H9 (cell line): ENCODE data around the gene ADGRA1. TPM values are rescaled to one million over a fixed set of nuclear protein-coding genes. Genes with fewer than 3 reads are reported as not detected.

ENCODE experiments used
- DNase-seq: peaks from one replicate; pipeline ENCODE4 v3.0.0-alpha.2; 2017
- H2AFZ ChIP-seq: one replicate; pipeline ENCODE4 v1.6.1; 2013; ENCODE audit warnings: mild to moderate bottlenecking, low read length, control low read depth, moderate library complexity
- H2AK5ac ChIP-seq: 2 replicates; pipeline ENCODE4 v1.6.1; 2013; ENCODE audit warnings: low read length, control low read depth, mixed read lengths; ENCODE audit not compliant: insufficient read length
- H2BK120ac ChIP-seq: one replicate; pipeline ENCODE4 v1.6.1; 2013; ENCODE audit warnings: low read depth, mild to moderate bottlenecking, low read length, control low read depth, inconsistent platforms; ENCODE audit not compliant: poor library complexity, severe bottlenecking
- H2BK12ac ChIP-seq: 2 replicates; pipeline ENCODE4 v1.6.1; 2013; ENCODE audit warnings: low read length, control low read depth, mixed read lengths, low read depth; ENCODE audit not compliant: insufficient read length
- H2BK15ac ChIP-seq: 2 replicates; pipeline ENCODE4 v1.6.1; 2013; ENCODE audit warnings: low read depth, low read length, control low read depth
- H2BK20ac ChIP-seq: one replicate; pipeline ENCODE4 v1.6.1; 2013; ENCODE audit warnings: low read depth, mild to moderate bottlenecking, low read length, control low read depth, inconsistent platforms; ENCODE audit not compliant: poor library complexity, severe bottlenecking
- H2BK5ac ChIP-seq: 2 replicates; pipeline ENCODE4 v1.6.1; 2013; ENCODE audit warnings: low read length, control low read depth, mixed read lengths; ENCODE audit not compliant: insufficient read length
- H3K14ac ChIP-seq: 2 replicates; pipeline ENCODE4 v1.6.1; 2013; ENCODE audit warnings: low read length, control low read depth; ENCODE audit not compliant: insufficient read depth
- H3K18ac ChIP-seq: 2 replicates; pipeline ENCODE4 v1.6.1; 2013; ENCODE audit warnings: low read depth, mild to moderate bottlenecking, mixed read lengths, low read length, control low read depth; ENCODE audit not compliant: insufficient read length
- H3K23ac ChIP-seq: 2 replicates; pipeline ENCODE4 v1.6.1; 2013; ENCODE audit warnings: low read length, control low read depth, mixed read lengths, low read depth; ENCODE audit not compliant: insufficient read length
- H3K23me2 ChIP-seq: 2 replicates; pipeline ENCODE4 v1.6.1; 2013; ENCODE audit warnings: low read depth, mild to moderate bottlenecking, mixed read lengths, low read length, control low read depth; ENCODE audit not compliant: insufficient read length, poor library complexity, severe bottlenecking
- H3K27ac ChIP-seq: 2 replicates; pipeline ENCODE4 v1.5.1; 2013; ENCODE audit warnings: low read length, control low read depth, mixed read lengths, low read depth; ENCODE audit not compliant: insufficient read length
- H3K27me3 ChIP-seq: 2 replicates; pipeline ENCODE4 v1.6.1; 2013; ENCODE audit warnings: low read length, control low read depth, inconsistent platforms; ENCODE audit not compliant: insufficient read depth
- H3K4ac ChIP-seq: 2 replicates; pipeline ENCODE4 v1.6.1; 2013; ENCODE audit warnings: low read depth, mild to moderate bottlenecking, control low read depth, inconsistent platforms, low read length, moderate library complexity
- H3K4me1 ChIP-seq: 2 replicates; pipeline ENCODE4 v1.6.1; 2013; ENCODE audit warnings: low read length, control low read depth, inconsistent platforms; ENCODE audit not compliant: insufficient read depth
- H3K4me2 ChIP-seq: 2 replicates; pipeline ENCODE4 v1.6.1; 2013; ENCODE audit warnings: low read length, control low read depth, mixed read lengths; ENCODE audit not compliant: insufficient read length, insufficient read depth
- H3K56ac ChIP-seq: 2 replicates; pipeline ENCODE4 v1.6.1; 2013; ENCODE audit warnings: low read depth, mild to moderate bottlenecking, mixed read lengths, low read length, control low read depth; ENCODE audit not compliant: insufficient read length
- H3K79me1 ChIP-seq: 2 replicates; pipeline ENCODE4 v1.6.1; 2013; ENCODE audit warnings: low read depth, mild to moderate bottlenecking, moderate library complexity, low read length, control low read depth, inconsistent platforms; ENCODE audit not compliant: insufficient read depth, poor library complexity, severe bottlenecking
- H3K79me2 ChIP-seq: 2 replicates; pipeline ENCODE4 v1.6.1; 2013; ENCODE audit warnings: low read length, control low read depth, inconsistent platforms; ENCODE audit not compliant: insufficient read depth
- H3K9ac ChIP-seq: 2 replicates; pipeline ENCODE4 v1.6.1; 2013; ENCODE audit warnings: low read length, control low read depth, mixed read lengths; ENCODE audit not compliant: insufficient read length; ENCODE audit errors: extremely low read depth
- H3K9me3 ChIP-seq: one replicate; pipeline ENCODE4 v1.6.1; 2013; ENCODE audit warnings: low read depth, low read length, inconsistent platforms; ENCODE audit not compliant: control insufficient read depth
- H3T11ph ChIP-seq: one replicate; pipeline ENCODE4 v1.6.1; 2013; ENCODE audit warnings: mild to moderate bottlenecking, low read length, control low read depth, inconsistent platforms
- H4K20me1 ChIP-seq: one replicate; pipeline ENCODE4 v1.6.1; 2013; ENCODE audit not compliant: control insufficient read depth, insufficient read length, insufficient read depth
- H4K5ac ChIP-seq: 2 replicates; pipeline ENCODE4 v1.6.1; 2013; ENCODE audit warnings: low read depth, mild to moderate bottlenecking, mixed read lengths, low read length, control low read depth; ENCODE audit not compliant: insufficient read length
- H4K8ac ChIP-seq: replicated peaks from 2 replicates; pipeline ENCODE4 v1.6.1; 2013; ENCODE audit warnings: low read length, control low read depth, mixed read lengths, low read depth; ENCODE audit not compliant: insufficient read length
- H4K91ac ChIP-seq: 2 replicates; pipeline ENCODE4 v1.6.1; 2013; ENCODE audit warnings: low read depth, mild to moderate bottlenecking, moderate library complexity, mixed read lengths, low read length, control low read depth; ENCODE audit not compliant: insufficient read length
- H3K27ac Mint-ChIP-seq, 3 experiments: 2 replicates in 2 of 3; 3 replicates in 1 of 3; pipeline ENCODE4 v1.8.0; 2020 to 2021; ENCODE audit warnings: mixed read lengths in 3 of 3, mild to moderate bottlenecking in 1 of 3, moderate library complexity in 1 of 3
- H3K27me3 Mint-ChIP-seq: 2 replicates; pipeline ENCODE4 v1.8.0; 2021; ENCODE audit warnings: low read depth, mild to moderate bottlenecking, moderate library complexity, mixed read lengths
- H3K36me3 Mint-ChIP-seq, 3 experiments: 2 replicates in 2 of 3; 3 replicates in 1 of 3; pipeline ENCODE4 v1.8.0; 2020 to 2021; ENCODE audit warnings: low read depth in 3 of 3, mixed read lengths in 3 of 3; ENCODE audit not compliant: insufficient read depth in 1 of 3
- H3K4me1 Mint-ChIP-seq, 2 experiments: 2 replicates each; pipeline ENCODE4 v1.8.0; 2020; ENCODE audit warnings: mixed read lengths in 2 of 2
- H3K4me3 Mint-ChIP-seq, 2 experiments: 2 replicates in 1 of 2; 3 replicates in 1 of 2; pipeline ENCODE4 v1.8.0; 2020 to 2021; ENCODE audit warnings: mild to moderate bottlenecking in 2 of 2, mixed read lengths in 2 of 2, moderate library complexity in 1 of 2
- H3K9me3 Mint-ChIP-seq, 2 experiments: 2 replicates in 1 of 2; 3 replicates in 1 of 2; pipeline ENCODE4 v1.8.0; 2020; ENCODE audit warnings: mild to moderate bottlenecking in 2 of 2, mixed read lengths in 2 of 2, moderate library complexity in 1 of 2
- CTCF ChIP-seq: fragments of 200-600 bp; sonication (generic); conservative IDR thresholded peaks from 3 replicates; pipeline ENCODE4 v1.8.0; 2021; ENCODE audit warnings: antibody characterized with exemption, mild to moderate bottlenecking
- WGBS: extraction: QIAGEN DNeasy Blood & Tissue Kit; methylation state at CpG from one replicate; pipeline ENCODE4 v1.1.7; 2013; ENCODE audit warnings: missing lambda C conversion rate, low lambda C conversion rate, mixed read lengths; ENCODE audit not compliant: insufficient read length; ENCODE audit errors: extremely low coverage; 5-methylcytosine and 5-hydroxymethylcytosine counted together
- total RNA-seq: library from RNA; stranded (reverse); gene quantifications from 2 replicates; pipeline ENCODE4 v1.2.1, GENCODE V29; 2021

ADGRA1 gene
- total RNA-seq, 1 experiment from 2014 or later = 0.11 TPM

- Histone ChIP-seq H2AFZ (no peak overlapping the region), H4K20me1 (no peaks in the 10 kb centered on the region), H3K4me1 (no peaks in the 10 kb centered on the region), H3T11ph (no peak overlapping the region), H3K9ac (no peak overlapping the region), H3K14ac (no peak overlapping the region), H3K79me1 (no peaks in the 10 kb centered on the region), H2BK120ac (no peak overlapping the region), H3K4ac (no peak overlapping the region), H3K18ac (no peak overlapping the region), H3K27me3 (no peaks in the 10 kb centered on the region), H2BK15ac (no peak overlapping the region), H3K56ac (no peak overlapping the region), H2BK20ac (no peak overlapping the region), H4K5ac (no peak overlapping the region), H3K27ac (no peak overlapping the region), H2AK5ac (no peak overlapping the region), H2BK5ac (no peak overlapping the region), H2BK12ac (no peak overlapping the region), H4K8ac (no peak overlapping the region), H3K4me2 (no peak overlapping the region), H3K23me2 (no peaks in the 10 kb centered on the region), H3K23ac (no peak overlapping the region), H4K91ac (no peak overlapping the region), H3K79me2 (no peaks in the 10 kb centered on the region), H3K9me3 (no peaks in the 10 kb centered on the region)
- no CpG with 5 or more reads among the region's 12 CpGs for WGBS
- Mint-ChIP-seq H3K27me3 (no peaks in the 10 kb centered on the region; the same call in 1 of the 2 replicates), H3K27ac (no peak overlapping the region), H3K4me3 (no peak overlapping the region), H3K9me3 (no peaks in the 10 kb centered on the region), H3K4me1 (peaks cover 0 to 4% of the 10 kb centered on the region in 2 experiments; a peak in 2 of 4 replicates), H3K36me3 (no peaks in the 10 kb centered on the region)
- no peak for DNase-seq
- TF ChIP-seq CTCF = no peak
Measured at GRCh38 chr10:133041101-133041500, 46.6 kb upstream of the ADGRA1 start.
